Endodermal cell (in vitro differentiated cells): Measurements from ENCODE around the gene LY86. TPM values are rescaled to one million over a fixed set of nuclear protein-coding genes. Genes with fewer than 3 reads are reported as not detected.

ENCODE experiments used
- DNase-seq: peaks from one replicate; pipeline ENCODE4 v3.0.0-alpha.2; 2017
- H3K27ac ChIP-seq: 2 replicates; pipeline ENCODE4 v1.5.1; 2013; ENCODE audit warnings: mild to moderate bottlenecking, low read depth, low read length, moderate library complexity
- H3K27me3 ChIP-seq: 2 replicates; pipeline ENCODE4 v1.6.1; 2013; ENCODE audit warnings: mild to moderate bottlenecking, low read length, moderate library complexity; ENCODE audit not compliant: insufficient read depth, control insufficient read depth, poor library complexity, severe bottlenecking
- H3K36me3 ChIP-seq: 2 replicates; pipeline ENCODE4 v1.7.0; 2013; ENCODE audit warnings: mild to moderate bottlenecking, low read length, moderate library complexity; ENCODE audit not compliant: control insufficient read depth, insufficient read depth
- H3K4me1 ChIP-seq: one replicate; pipeline ENCODE4 v1.7.0; 2013; ENCODE audit warnings: low read length; ENCODE audit not compliant: control insufficient read depth, insufficient read depth
- H3K4me3 ChIP-seq: 2 replicates; pipeline ENCODE4 v1.5.1; 2013; ENCODE audit warnings: mild to moderate bottlenecking, low read length, moderate library complexity
- H3K9ac ChIP-seq: 2 replicates; pipeline ENCODE4 v1.6.1; 2013; ENCODE audit warnings: mild to moderate bottlenecking, low read length, moderate library complexity; ENCODE audit not compliant: poor library complexity, severe bottlenecking; ENCODE audit errors: extremely low read depth
- H3K9me3 ChIP-seq: 2 replicates; pipeline ENCODE4 v1.6.1; 2013; ENCODE audit warnings: mild to moderate bottlenecking, low read length, moderate library complexity; ENCODE audit not compliant: control insufficient read depth
- H3K27ac Mint-ChIP-seq: 2 replicates; pipeline ENCODE4 v1.8.0; 2020; ENCODE audit warnings: mixed read lengths
- H3K27me3 Mint-ChIP-seq: 2 replicates; pipeline ENCODE4 v1.8.0; 2021; ENCODE audit warnings: mild to moderate bottlenecking, mixed read lengths; ENCODE audit not compliant: insufficient read depth
- H3K36me3 Mint-ChIP-seq: 2 replicates; pipeline ENCODE4 v1.8.0; 2020; ENCODE audit warnings: low read depth, mixed read lengths
- H3K4me1 Mint-ChIP-seq: 2 replicates; pipeline ENCODE4 v1.8.0; 2020; ENCODE audit warnings: mixed read lengths
- H3K4me3 Mint-ChIP-seq: 2 replicates; pipeline ENCODE4 v1.8.0; 2020; ENCODE audit warnings: mild to moderate bottlenecking, moderate library complexity, mixed read lengths
- H3K9me3 Mint-ChIP-seq: 2 replicates; pipeline ENCODE4 v1.8.0; 2020; ENCODE audit warnings: mild to moderate bottlenecking, mixed read lengths
- WGBS, 2 experiments: methylation state at CpG; one replicate each; pipeline versions ENCODE4 v1.1.5 to v1.1.7; 2013; ENCODE audit warnings: missing lambda C conversion rate in 2 of 2, mixed read lengths in 1 of 2; ENCODE audit not compliant: insufficient coverage in 1 of 2, insufficient read length in 1 of 2; 5-methylcytosine and 5-hydroxymethylcytosine counted together
- total RNA-seq, 2 donors: library from RNA; stranded (reverse); fragmentation: NEBNext Ultra II Directional in 1 of 2; extraction: Animal tissue kit (Norgen Biotek cat#: 25700) in 1 of 2; gene quantifications; 2 replicates in 1 of 2; 3 replicates in 1 of 2; pipeline ENCODE4 v1.2.1, GENCODE V29; 2021
- TF ChIP-seq, protein P1 (sequence below): fragments of 200-600 bp; sonication (generic); conservative IDR thresholded peaks from 2 replicates; pipeline ENCODE4 v1.5.0; 2021; ENCODE audit warnings: antibody characterized with exemption, mild to moderate bottlenecking

The LY86 gene
- total RNA-seq, 2 donors from 2014 or later: not detected

- no peaks in the 10 kb centered on the region for H3K4me1 ChIP-seq
- H3K4me3 Mint-ChIP-seq: no peak overlapping the region
- peaks cover 3% of the 10 kb centered on the region for H3K4me1 Mint-ChIP-seq
- H3K27me3 ChIP-seq: peaks cover 13% of the 10 kb centered on the region
- no peaks in the 10 kb centered on the region for H3K9me3 ChIP-seq
- peaks cover 11% of the 10 kb centered on the region for H3K27me3 Mint-ChIP-seq
- no peaks in the 10 kb centered on the region for H3K36me3 ChIP-seq
- no peaks in the 10 kb centered on the region for H3K36me3 Mint-ChIP-seq
- no peak overlapping the region for H3K4me3 ChIP-seq
- no peak overlapping the region for H3K27ac Mint-ChIP-seq
- no peak for DNase-seq
- TF ChIP-seq, protein P1, sequence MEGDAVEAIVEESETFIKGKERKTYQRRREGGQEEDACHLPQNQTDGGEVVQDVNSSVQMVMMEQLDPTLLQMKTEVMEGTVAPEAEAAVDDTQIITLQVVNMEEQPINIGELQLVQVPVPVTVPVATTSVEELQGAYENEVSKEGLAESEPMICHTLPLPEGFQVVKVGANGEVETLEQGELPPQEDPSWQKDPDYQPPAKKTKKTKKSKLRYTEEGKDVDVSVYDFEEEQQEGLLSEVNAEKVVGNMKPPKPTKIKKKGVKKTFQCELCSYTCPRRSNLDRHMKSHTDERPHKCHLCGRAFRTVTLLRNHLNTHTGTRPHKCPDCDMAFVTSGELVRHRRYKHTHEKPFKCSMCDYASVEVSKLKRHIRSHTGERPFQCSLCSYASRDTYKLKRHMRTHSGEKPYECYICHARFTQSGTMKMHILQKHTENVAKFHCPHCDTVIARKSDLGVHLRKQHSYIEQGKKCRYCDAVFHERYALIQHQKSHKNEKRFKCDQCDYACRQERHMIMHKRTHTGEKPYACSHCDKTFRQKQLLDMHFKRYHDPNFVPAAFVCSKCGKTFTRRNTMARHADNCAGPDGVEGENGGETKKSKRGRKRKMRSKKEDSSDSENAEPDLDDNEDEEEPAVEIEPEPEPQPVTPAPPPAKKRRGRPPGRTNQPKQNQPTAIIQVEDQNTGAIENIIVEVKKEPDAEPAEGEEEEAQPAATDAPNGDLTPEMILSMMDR: no peak
- no peaks in the 10 kb centered on the region for H3K9me3 Mint-ChIP-seq
- H3K27ac ChIP-seq: no peak overlapping the region
- no peak overlapping the region for H3K9ac ChIP-seq
Observed at GRCh38 chr6:6651335-6651734, 62.8 kb downstream of the LY86 start.

- Mint-ChIP-seq H3K27ac (no peak overlapping the region), H3K4me1 (peaks cover 3% of the 10 kb centered on the region), H3K27me3 (peaks cover 11% of the 10 kb centered on the region), H3K9me3 (peaks cover 6% of the 10 kb centered on the region), H3K4me3 (no peak overlapping the region), H3K36me3 (no peaks in the 10 kb centered on the region)
- no peak for DNase-seq
- 95 to 100% methylated on average over 1 to 5 of the region's 5 CpGs for WGBS, 2 experiments
- H3K9ac ChIP-seq: no peak overlapping the region
- H3K36me3 ChIP-seq: no peaks in the 10 kb centered on the region
- H3K27ac ChIP-seq: no peak overlapping the region
- H3K4me3 ChIP-seq: no peak overlapping the region
- H3K27me3 ChIP-seq: peaks cover 13% of the 10 kb centered on the region
- H3K9me3 ChIP-seq: peaks cover 7% of the 10 kb centered on the region
- H3K4me1 ChIP-seq: no peaks in the 10 kb centered on the region
- TF ChIP-seq, protein P1: no peak
Observed at GRCh38 chr6:6652932-6653331, 64.4 kb downstream of the LY86 start.

DNA sequence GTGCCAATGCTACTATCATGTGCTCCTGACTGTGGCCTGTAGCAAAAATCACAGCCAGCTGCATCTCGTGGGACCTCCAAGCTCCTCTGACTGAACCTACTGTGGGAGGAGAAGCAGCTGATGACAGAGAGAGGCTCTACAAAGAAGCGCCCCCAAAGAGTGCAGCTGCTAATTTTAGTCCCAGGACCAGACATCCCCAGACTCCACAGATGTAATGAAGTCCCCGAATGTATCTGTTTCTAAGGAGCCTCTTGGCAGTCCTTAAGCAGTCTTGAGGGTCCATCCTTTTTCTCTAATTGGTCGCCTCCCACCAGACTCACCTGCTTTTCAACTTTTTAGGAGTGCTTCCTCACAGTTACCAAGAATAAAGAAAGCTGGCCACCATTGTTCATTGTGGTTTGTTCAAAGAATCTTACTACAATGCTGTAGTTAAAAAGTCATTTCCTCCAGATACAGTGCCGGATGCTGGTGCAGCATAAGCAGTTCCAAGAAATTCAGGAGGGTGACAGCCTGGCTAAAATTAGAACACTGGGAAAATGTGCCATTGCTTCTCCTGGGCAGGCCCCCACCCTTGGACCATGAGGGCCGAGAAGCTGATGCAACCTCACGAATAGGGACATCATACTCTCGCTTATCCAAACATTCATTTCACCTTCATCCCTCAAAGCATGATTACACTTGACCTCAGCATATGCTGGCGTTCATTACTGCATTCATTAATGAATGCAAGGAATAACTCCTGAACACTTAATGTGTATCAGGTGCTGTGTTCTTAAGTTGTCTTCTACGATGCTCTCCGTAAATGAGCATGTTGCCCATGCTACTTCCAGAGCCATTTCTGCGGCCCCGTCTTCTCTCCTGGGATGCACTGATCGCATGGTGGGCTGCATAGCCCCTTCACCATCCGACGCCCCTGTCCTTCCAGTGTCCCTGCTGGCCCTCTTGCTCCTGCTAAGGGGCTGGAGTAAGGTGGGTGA is 66.4 kb downstream of the LY86 start:
- DNase-seq: no peak

More for the DNA sequence above, 66.4 kb downstream of the LY86 start:
- Mint-ChIP-seq H3K27ac (no peak overlapping the region), H3K36me3 (no peaks in the 10 kb centered on the region), H3K4me3 (no peak overlapping the region), H3K27me3 (peaks cover 11% of the 10 kb centered on the region), H3K4me1 (peaks cover 3% of the 10 kb centered on the region), H3K9me3 (peaks cover 6% of the 10 kb centered on the region)
- H3K27ac ChIP-seq: no peak overlapping the region
- WGBS, 2 experiments: 90 to 94% methylated on average over 5 to 16 of the region's 16 CpGs
- H3K27me3 ChIP-seq: peaks cover 13% of the 10 kb centered on the region
- H3K9me3 ChIP-seq: peaks cover 7% of the 10 kb centered on the region
- H3K36me3 ChIP-seq: no peaks in the 10 kb centered on the region
- TF ChIP-seq, protein P1: no peak
- H3K4me1 ChIP-seq: no peaks in the 10 kb centered on the region
- H3K9ac ChIP-seq: no peak overlapping the region
- no peak overlapping the region for H3K4me3 ChIP-seq
